ENCODE results near the gene RPS6KA4. TPM values are rescaled to one million over a fixed set of nuclear protein-coding genes. Genes with fewer than 3 reads are reported as not detected.

The RPS6KA4 gene
- total RNA-seq, 1 experiment from 2014 or later, result 18.6 TPM

GRCh38 chr11:64351136-64351631 is 7.8 kb upstream of the RPS6KA4 start:
- H3K4me1 ChIP-seq, result peaks cover 26% of the 10 kb centered on the region

GRCh38 chr11:64352099-64352994 is 6.6 kb upstream of the RPS6KA4 start:
- DNase-seq, result peak; percentile 48 to 55
- no peak overlapping the region; the same call in 1 of the 2 replicates for H3K27ac ChIP-seq
- H3K9me3 ChIP-seq (replicated peaks), result no peaks in the 10 kb centered on the region
- no peak overlapping the region for H3K4me3 ChIP-seq
- H3K36me3 ChIP-seq, result no peaks in the 10 kb centered on the region
- peaks cover 3% of the 10 kb centered on the region; the same call in 1 of the 2 replicates for H3K27me3 ChIP-seq
- H3K4me1 ChIP-seq, result peaks cover 26% of the 10 kb centered on the region

More at GRCh38 chr11:64351136-64351631, 7.8 kb upstream of the RPS6KA4 start:
- no peak overlapping the region for H3K27ac ChIP-seq
- H3K4me3 ChIP-seq, result no peak overlapping the region
- H3K36me3 ChIP-seq, result no peaks in the 10 kb centered on the region
- H3K9me3 ChIP-seq (replicated peaks), result no peaks in the 10 kb centered on the region
- H3K27me3 ChIP-seq, result peaks cover 3% of the 10 kb centered on the region; the same call in 1 of the 2 replicates
- no peak for DNase-seq

DNA sequence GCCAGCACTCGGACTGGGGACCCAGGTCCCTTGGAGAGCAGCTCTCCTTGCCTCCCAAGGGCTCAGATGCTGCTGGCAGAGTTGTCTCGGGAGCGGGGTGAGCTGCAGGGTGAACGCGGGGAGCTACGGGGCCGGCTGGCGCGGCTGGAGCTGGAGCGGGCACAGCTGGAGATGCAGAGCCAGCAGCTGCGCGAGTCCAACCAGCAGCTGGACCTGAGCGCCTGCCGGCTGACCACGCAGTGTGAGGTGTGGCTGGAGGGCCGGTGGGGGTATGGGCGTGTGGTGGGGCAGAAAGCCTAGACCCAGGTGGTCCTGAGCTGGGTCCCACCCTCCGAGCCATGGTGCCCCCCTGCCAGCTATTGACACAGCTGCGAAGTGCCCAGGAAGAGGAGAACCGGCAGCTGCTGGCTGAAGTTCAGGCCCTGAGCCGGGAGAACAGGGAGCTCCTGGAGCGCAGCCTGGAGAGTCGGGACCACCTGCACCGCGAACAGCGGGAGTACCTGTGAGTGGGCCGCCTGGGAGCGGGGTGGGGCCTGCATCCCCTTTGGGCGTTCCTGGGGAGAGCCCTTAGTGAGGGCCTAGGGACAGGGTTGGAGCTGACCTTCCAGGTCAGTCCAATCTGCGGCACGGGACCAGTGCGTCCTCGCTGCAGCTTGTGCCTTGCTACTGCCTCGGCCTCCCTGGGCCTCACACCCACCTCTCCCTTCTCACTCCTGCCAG is 5.8 kb upstream of the RPS6KA4 start:
- H3K4me1 ChIP-seq, result peaks cover 32% of the 10 kb centered on the region
- H3K9me3 ChIP-seq (replicated peaks), result no peaks in the 10 kb centered on the region
- no peak overlapping the region; the same call in 1 of the 2 replicates for H3K27ac ChIP-seq
- DNase-seq, result peak; percentile 61 to 70
- H3K27me3 ChIP-seq, result peaks cover 3% of the 10 kb centered on the region; the same call in 1 of the 2 replicates
- no peaks in the 10 kb centered on the region for H3K36me3 ChIP-seq
- no peak overlapping the region for H3K4me3 ChIP-seq

- Histone ChIP-seq H3K4me3 (no peak overlapping the region), H3K4me1 (peaks cover 26% of the 10 kb centered on the region), H3K36me3 (no peaks in the 10 kb centered on the region), H3K27ac (no peak overlapping the region), H3K9me3 (replicated peaks) (no peaks in the 10 kb centered on the region), H3K27me3 (peaks cover 3% of the 10 kb centered on the region; the same call in 1 of the 2 replicates)
- DNase-seq, result no peak
Measured at GRCh38 chr11:64353715-64354506, 5.1 kb upstream of the RPS6KA4 start.

DNA sequence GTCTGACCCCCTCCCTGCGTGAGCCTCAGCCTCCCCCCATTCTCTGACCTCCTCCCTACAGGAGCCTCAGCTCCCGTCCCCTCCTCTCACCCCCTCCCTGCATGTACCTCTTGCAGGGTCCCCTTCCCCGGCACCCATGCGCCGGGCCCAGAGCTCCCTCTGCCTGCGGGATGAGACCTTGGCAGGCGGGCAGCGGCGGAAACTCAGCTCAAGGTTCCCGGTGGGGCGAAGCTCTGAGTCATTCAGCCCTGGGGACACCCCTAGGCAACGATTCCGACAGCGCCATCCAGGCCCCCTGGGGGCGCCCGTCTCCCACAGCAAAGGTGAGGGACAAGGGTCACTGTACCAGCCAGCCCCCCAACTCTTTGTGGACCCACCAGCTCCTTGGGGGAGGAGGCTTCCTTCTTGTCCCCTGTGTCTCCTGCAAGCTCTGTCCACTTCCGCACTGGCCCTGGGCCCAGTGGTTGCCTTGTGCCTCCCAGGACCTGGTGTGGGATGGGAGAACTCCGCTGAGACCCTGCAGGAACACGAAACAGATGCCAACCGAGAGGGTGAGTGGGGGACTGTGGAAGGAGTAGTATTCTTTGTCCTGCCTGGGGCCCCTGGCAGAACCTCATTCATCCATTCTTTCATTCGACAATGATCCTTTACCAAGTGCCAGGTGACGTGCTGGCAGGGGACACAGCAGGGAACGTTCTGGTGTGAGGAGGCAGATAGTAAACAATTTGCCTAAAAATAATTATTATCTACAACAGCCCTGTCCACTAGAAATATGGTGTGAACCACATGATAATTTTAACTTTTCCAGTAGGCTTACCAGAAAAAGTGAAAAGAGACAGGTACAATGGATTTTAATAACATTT is 3.7 kb upstream of the RPS6KA4 start:
- H3K27me3 ChIP-seq, result peaks cover 3% of the 10 kb centered on the region; the same call in 1 of the 2 replicates
- H3K9me3 ChIP-seq (replicated peaks), result no peaks in the 10 kb centered on the region
- peak overlapping the region; percentile 38 for H3K4me3 ChIP-seq
- H3K27ac ChIP-seq, result no peak overlapping the region
- no peaks in the 10 kb centered on the region for H3K36me3 ChIP-seq
- peaks cover 26% of the 10 kb centered on the region for H3K4me1 ChIP-seq
- peak; percentile 87 to 88 for DNase-seq

- H3K9me3 ChIP-seq (replicated peaks), result no peaks in the 10 kb centered on the region
- peaks cover 26% of the 10 kb centered on the region for H3K4me1 ChIP-seq
- H3K27me3 ChIP-seq, result peaks cover 3% of the 10 kb centered on the region; the same call in 1 of the 2 replicates
- no peak overlapping the region for H3K27ac ChIP-seq
- peak; percentile 76 to 78 for DNase-seq
- H3K4me3 ChIP-seq, result no peak overlapping the region
- 0 out of 2 replicates have a peak, but pooled peaks cover 6% of the 10 kb centered on the region for H3K36me3 ChIP-seq
Measured at GRCh38 chr11:64356498-64357411, 2.2 kb upstream of the RPS6KA4 start.

DNA sequence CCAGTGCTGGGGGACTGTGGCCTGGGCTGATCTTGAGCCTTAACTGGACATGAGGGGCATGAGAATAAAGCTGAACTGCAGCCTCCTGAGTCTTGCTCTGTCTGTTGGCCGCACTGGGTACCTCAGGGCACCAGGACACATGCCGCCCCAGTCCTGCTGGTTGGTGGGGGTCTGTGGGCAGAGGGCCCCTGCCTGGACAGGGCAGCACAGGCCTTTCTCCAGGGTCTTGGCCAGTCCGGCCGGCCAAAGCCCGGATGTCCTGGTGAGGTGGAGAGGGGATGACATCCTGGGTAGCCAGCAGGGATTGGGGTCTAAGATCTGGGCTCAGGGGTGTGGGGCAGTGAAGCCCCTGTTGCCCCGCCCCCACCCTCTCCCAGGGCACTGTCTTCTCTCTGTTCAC is 1.5 kb upstream of the RPS6KA4 start:
- no peak overlapping the region for H3K27ac ChIP-seq
- DNase-seq, result no peak
- no peaks in the 10 kb centered on the region for H3K9me3 ChIP-seq (replicated peaks)
- H3K4me3 ChIP-seq, result no peak overlapping the region
- peaks cover 3% of the 10 kb centered on the region; the same call in 1 of the 2 replicates for H3K27me3 ChIP-seq
- peaks cover 13% of the 10 kb centered on the region for H3K36me3 ChIP-seq
- H3K4me1 ChIP-seq, result peaks cover 21% of the 10 kb centered on the region

DNA sequence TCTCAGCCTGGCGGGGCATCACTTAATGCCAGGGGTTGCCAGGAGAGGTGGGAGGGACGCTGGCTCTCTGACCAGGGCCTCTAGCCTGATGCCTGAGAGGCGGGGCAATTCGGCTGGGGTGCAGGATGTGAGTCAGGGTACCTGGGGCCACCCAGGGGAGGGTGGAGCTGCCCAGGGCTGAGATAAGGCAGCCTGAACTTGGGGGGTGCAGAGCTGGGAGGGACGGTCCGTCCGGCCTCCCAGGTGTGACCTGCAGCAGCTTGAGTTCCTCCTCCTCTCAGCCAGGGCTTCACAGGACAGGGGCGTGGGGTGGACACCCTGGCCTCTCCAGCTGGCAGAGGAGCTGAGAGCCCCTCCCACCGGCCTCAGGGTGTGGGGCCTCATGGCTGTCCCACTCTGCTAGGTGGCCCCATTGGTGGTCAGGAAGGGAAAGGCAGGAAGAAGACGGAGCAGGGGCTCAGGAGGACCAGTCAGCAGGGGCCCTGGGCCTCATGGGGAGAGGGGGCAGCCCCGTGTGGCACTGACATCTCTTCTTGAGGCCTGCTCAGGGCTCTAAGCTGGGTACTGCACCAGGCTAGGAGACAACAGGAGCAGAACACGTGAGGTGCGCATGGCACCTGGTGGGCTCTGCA is 942 bp upstream of the RPS6KA4 start:
- Histone ChIP-seq H3K4me3 (peak overlapping the region; percentile 80), H3K36me3 (peaks cover 18% of the 10 kb centered on the region), H3K4me1 (peaks cover 15% of the 10 kb centered on the region), H3K27ac (no peak overlapping the region; the same call in 1 of the 2 replicates), H3K27me3 (peaks cover 3% of the 10 kb centered on the region; the same call in 1 of the 2 replicates), H3K9me3 (replicated peaks) (no peaks in the 10 kb centered on the region)
- DNase-seq, result peak; percentile 45 to 51

DNA sequence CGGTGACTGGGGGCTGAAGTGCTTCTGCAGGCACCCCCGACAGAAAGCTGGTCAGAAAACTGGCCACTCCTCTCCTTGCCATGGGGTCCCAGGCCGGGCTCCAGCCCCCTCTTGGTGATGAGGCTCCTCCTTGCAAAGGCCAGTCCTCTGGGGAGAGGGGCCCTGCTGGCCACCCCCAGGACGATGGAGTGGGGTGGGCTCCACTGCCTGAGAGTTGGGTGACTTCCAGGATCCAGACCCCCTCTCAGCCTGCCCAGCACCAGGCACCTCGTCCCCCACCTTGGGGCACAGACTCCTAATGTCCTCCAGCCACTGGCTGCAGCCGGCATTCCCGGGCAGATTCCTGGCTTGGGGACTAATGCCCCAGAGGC is 441 bp upstream of the RPS6KA4 start:
- Histone ChIP-seq H3K4me3 (peak overlapping the region; percentile 80), H3K27me3 (peaks cover 3% of the 10 kb centered on the region; the same call in 1 of the 2 replicates), H3K36me3 (peaks cover 19% of the 10 kb centered on the region), H3K4me1 (peaks cover 14% of the 10 kb centered on the region; the same call in 1 of the 2 replicates), H3K27ac (peak overlapping the region; percentile 53; the same call in 1 of the 2 replicates), H3K9me3 (replicated peaks) (no peaks in the 10 kb centered on the region)
- DNase-seq, result no peak

DNA sequence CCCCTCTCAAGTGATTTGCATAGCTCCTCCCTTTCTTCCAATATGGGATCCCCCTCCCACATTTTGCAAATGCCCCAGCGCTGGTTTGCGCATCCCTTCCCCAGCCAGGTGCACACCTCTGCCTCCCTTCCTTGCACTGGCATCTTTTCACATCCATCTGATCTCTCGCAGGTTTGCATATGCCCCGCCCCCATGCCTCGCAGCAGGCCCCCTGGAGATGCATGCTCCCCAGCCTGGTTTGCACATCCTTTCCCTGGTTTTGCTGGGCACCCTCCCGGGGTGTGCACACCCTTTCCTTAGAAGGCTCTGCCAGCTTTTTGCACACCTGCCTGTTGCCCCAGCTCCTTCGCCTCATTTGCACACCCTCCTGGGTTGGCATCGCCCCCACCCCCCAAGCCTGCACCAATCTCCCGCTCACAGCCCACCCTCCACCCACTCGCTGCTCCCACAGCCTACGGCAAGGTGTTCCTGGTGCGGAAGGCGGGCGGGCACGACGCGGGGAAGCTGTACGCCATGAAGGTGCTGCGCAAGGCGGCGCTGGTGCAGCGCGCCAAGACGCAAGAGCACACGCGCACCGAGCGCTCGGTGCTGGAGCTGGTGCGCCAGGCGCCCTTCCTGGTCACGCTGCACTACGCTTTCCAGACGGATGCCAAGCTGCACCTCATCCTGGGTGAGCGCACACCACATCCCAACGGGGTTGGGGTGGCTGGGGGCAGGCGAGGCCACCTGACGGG is 917 bp downstream of the RPS6KA4 start:
- Histone ChIP-seq H3K4me3 (peak overlapping the region; percentile 80), H3K36me3 (peaks cover 21% of the 10 kb centered on the region), H3K4me1 (peaks cover 14% of the 10 kb centered on the region; the same call in 1 of the 2 replicates), H3K9me3 (replicated peaks) (no peaks in the 10 kb centered on the region), H3K27me3 (no peaks in the 10 kb centered on the region), H3K27ac (no peak overlapping the region)
- DNase-seq, result no peak

GRCh38 chr11:64360448-64360921 is 1.5 kb downstream of the RPS6KA4 start:
- no peaks in the 10 kb centered on the region for H3K27me3 ChIP-seq
- peaks cover 10% of the 10 kb centered on the region; the same call in 1 of the 2 replicates for H3K4me1 ChIP-seq
- no peak for DNase-seq
- peaks cover 25% of the 10 kb centered on the region for H3K36me3 ChIP-seq
- no peaks in the 10 kb centered on the region for H3K9me3 ChIP-seq (replicated peaks)
- no peak overlapping the region for H3K27ac ChIP-seq
- no peak overlapping the region for H3K4me3 ChIP-seq
